GM12872 (cell line): ENCODE measurements around the gene SLC22A4.

ENCODE experiments used
- TF ChIP-seq, protein P1 (sequence below): IDR thresholded peaks from 3 replicates; pipeline ENCODE4 v1.5.1; 2011; ENCODE audit warnings: low read depth, mild to moderate bottlenecking, low read length, moderate library complexity; ENCODE audit not compliant: insufficient read depth

The SLC22A4 gene

GRCh38 chr5:132353486-132353995 lies 59.3 kb downstream of the SLC22A4 start:
- TF ChIP-seq, protein P1, sequence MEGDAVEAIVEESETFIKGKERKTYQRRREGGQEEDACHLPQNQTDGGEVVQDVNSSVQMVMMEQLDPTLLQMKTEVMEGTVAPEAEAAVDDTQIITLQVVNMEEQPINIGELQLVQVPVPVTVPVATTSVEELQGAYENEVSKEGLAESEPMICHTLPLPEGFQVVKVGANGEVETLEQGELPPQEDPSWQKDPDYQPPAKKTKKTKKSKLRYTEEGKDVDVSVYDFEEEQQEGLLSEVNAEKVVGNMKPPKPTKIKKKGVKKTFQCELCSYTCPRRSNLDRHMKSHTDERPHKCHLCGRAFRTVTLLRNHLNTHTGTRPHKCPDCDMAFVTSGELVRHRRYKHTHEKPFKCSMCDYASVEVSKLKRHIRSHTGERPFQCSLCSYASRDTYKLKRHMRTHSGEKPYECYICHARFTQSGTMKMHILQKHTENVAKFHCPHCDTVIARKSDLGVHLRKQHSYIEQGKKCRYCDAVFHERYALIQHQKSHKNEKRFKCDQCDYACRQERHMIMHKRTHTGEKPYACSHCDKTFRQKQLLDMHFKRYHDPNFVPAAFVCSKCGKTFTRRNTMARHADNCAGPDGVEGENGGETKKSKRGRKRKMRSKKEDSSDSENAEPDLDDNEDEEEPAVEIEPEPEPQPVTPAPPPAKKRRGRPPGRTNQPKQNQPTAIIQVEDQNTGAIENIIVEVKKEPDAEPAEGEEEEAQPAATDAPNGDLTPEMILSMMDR, result no peak

GRCh38 chr5:132354381-132355139 lies 60.4 kb downstream of the SLC22A4 start:
- TF ChIP-seq, protein P1, result no peak

- TF ChIP-seq, protein P1, result no peak
Observed at GRCh38 chr5:132355140-132355765, 61.1 kb downstream of the SLC22A4 start.

- TF ChIP-seq, protein P1, result no peak
Observed at GRCh38 chr5:132358775-132359174, 64.6 kb downstream of the SLC22A4 start.

DNA sequence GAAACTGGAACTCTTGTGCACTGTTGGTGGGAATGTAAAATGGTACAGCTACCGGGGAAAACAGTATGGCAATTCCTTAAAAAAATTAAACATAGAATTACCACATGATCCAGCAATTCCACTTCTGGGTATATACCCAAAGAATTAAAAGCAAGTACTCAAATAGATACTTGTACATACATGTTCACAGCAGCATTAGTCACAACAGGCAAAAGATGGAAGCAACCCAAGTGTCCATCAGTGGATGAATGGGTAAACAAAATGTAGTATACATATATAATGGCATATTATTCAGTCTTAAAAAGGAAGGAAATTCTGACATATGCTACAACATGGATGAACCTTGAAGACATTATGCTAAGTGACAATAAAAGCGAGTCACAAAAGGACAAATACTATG lies 67.9 kb downstream of the SLC22A4 start:
- TF ChIP-seq, protein P1, result no peak

DNA sequence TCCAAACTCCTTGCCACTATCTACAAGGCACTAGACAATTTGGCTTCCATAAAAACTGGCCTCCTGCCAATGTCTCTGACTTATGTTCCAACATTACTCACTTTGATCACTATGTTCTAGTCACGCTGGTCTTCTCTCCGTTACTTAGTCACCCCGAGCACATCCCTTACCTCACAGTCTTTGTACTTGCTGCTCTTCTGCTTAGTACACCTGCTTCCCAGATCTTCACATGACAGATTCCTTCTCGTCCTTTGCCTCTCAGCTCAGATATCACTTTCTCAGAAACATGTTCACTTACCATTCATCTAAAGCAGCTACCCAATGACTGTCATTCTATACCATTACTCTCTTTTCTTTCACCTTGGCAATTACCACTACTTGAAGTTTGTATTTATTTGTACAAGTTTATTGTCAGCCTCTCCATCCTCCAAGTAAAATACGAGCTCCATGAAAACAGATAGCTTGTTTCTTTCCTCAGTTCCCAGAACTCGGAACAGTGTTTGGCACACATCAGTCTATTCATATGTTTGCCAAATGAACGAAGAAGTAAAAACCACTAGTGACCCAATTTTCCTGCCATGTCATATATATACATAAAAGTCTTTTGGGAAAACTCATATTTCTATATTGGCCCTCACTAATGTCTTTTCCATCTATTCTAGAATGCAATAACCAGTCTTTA lies 69.4 kb downstream of the SLC22A4 start:
- TF ChIP-seq, protein P1, result no peak

DNA sequence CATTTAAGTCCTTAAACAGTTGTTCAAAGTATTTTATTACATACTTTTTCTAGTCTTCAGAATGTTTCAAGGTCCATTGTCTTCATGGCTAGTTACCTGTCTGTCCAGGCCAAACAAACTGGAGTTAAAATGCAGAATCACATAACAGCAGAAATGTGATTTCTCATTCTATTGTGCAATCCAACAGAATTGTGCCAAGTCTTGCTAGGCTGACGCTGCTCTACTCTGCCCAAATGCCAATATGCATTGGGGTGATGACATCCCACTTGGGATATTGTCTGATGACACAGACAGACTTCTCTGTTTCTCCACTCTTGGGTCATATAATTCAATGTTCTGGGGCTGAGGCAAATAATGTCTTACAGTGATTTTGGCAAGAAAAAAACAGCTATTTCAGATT lies 70.1 kb downstream of the SLC22A4 start:
- TF ChIP-seq, protein P1, result no peak
